Spleen (tissue), 7 donors: Measurements from ENCODE around the gene ZBTB7B.

Experiments
- POLR2A ChIP-seq, 3 donors: fragments of 450-650 bp; IDR thresholded peaks; one replicate each; pipeline ENCODE4 v1.5.1; 2017; ENCODE audit warnings: antibody characterized with exemption in 3 of 3, mild to moderate bottlenecking in 1 of 3
- POLR2AphosphoS5 ChIP-seq, 3 donors: sonication (generic); formaldehyde crosslinking; IDR thresholded peaks; one replicate each; pipeline ENCODE4 v1.5.1; 2017; ENCODE audit warnings: antibody characterized with exemption in 3 of 3
- TF ChIP-seq, protein P1 (sequence below), 11 experiments: fragments of 200-600 bp in 7 of 11; fragments of 450-650 bp in 4 of 11; sonication (generic) in 4 of 11; IDR thresholded peaks in 8 of 11; conservative IDR thresholded peaks in 3 of 11; 1 replicate in 7 of 11; 2 replicates in 4 of 11; pipeline versions ENCODE4 v1.4.0 to v1.8.0; 2016 to 2021; ENCODE audit warnings: antibody characterized with exemption in 11 of 11, inconsistent platforms in 4 of 11, mild to moderate bottlenecking in 1 of 11
- donor health status: DM: no; HTN: no; CAD: no; lungs with moderate emphysema.
- donor health status: DM: no; HTN: no; CAD: no.
- donor health status: DM: no; HTN: no; CAD: no.

DNA sequence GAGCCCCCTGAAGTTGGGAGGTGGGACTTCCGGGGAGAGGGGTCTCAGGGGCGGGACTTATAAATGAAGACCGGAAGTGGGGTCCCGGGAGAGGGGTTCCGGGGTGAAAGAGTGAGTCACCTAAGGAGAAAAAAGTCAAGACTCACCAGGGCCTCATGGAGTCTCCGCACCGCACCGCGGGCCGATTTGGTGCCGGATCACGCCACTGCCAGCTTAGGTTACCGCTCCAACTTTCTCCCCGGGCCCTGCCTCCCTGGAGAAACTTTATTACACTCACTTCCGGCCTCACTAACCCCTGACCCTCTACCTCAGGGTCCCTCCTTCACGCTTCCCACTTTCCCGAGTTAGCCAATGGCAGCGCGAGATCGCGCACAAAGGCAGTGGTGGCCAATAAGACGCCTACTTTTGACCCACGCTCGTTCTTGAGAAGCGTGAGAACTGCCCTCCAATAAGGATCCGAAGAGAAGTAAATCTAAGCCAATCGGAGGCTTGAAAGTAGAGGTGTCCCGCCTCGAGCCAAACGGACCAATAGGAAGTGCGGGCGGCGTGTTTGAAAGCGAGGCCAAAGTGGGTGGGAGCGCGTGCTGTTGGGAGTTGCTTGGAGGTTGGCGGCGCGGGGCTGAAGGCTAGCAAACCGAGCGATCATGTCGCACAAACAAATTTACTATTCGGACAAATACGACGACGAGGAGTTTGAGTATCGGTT lies 28.3 kb upstream of the ZBTB7B start, which contains the start of gene CKS1B:
- TF ChIP-seq, protein P1, sequence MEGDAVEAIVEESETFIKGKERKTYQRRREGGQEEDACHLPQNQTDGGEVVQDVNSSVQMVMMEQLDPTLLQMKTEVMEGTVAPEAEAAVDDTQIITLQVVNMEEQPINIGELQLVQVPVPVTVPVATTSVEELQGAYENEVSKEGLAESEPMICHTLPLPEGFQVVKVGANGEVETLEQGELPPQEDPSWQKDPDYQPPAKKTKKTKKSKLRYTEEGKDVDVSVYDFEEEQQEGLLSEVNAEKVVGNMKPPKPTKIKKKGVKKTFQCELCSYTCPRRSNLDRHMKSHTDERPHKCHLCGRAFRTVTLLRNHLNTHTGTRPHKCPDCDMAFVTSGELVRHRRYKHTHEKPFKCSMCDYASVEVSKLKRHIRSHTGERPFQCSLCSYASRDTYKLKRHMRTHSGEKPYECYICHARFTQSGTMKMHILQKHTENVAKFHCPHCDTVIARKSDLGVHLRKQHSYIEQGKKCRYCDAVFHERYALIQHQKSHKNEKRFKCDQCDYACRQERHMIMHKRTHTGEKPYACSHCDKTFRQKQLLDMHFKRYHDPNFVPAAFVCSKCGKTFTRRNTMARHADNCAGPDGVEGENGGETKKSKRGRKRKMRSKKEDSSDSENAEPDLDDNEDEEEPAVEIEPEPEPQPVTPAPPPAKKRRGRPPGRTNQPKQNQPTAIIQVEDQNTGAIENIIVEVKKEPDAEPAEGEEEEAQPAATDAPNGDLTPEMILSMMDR (IDR thresholded peaks at IDR 0.05 in 8 of 11, conservative IDR thresholded peaks at IDR 0.05 in 3 of 11) = peak in 2 of 11 experiments; percentile 9 to 40
- TF ChIP-seq POLR2AphosphoS5 (IDR thresholded peaks at IDR 0.05) (peak; percentile 83 to 93 (median 90)), POLR2A (IDR thresholded peaks at IDR 0.05) (peak in 1 of 3 donors; percentile 46)
